Measurements from ENCODE around the gene C2orf42. TPM values are rescaled to one million over a fixed set of nuclear protein-coding genes. Genes with fewer than 3 reads are reported as not detected.
A peak's percentile ranks its signal among the peaks of the same experiment; 100 is the strongest.
"Not testable (repeated sequence)": the region's sequence is repeated elsewhere in the genome, so short reads cannot be mapped to it uniquely, and the experiment has no call there.

Gene C2orf42
- total and polyA plus RNA-seq, 10 of the 15 experiments (the other 5 are each of a cell fraction or from before 2014, with no cell fraction given): 5.5 to 19.8 (median 11.5) TPM

DNA sequence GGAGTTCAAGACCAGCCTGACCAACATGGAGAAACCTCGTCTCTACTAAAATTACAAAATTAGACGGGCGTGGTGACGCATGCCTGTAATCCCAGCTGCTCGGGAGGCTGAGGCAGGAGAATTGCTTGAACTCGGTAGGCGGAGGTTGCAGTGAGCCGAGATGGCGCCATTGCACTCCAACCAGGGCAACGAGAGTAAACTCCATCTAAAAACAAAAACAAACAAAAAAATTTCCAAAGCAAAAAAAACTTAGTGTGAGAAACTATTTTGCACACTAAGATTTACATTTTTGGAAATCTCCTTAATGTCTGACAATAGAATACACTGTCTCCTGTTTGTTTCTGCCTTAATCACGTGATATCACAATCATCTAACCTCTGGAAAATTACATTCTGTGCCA, 89.1 kb downstream of the C2orf42 start:
- H3K27me3 ChIP-seq (replicated peaks in 1 of 2; ENCODE audit: control insufficient read depth in 2 of 2, insufficient read depth in 2 of 2, low read length in 1 of 2); H3K27ac ChIP-seq (ENCODE audit: control insufficient read depth, insufficient read depth); H3K9ac ChIP-seq (ENCODE audit: control insufficient read depth, insufficient read depth, low read length); RAD21 ChIA-PET (ENCODE audit: unreplicated experiment); SMC1A ChIA-PET (ENCODE audit: uncharacterized antibody, unreplicated experiment); DNase-seq (ENCODE audit: low read depth, low spot score); ATAC-seq; H3K4me2 ChIP-seq (ENCODE audit: control insufficient read depth, insufficient read depth); FAIRE-seq; H3K79me2 ChIP-seq (ENCODE audit: control insufficient read depth, insufficient read depth, low read length); H4K20me1 ChIP-seq (ENCODE audit: control insufficient read depth, insufficient read depth); H3K4me3 ChIP-seq; H3K36me3 ChIP-seq (ENCODE audit: control insufficient read depth in 2 of 2, insufficient read depth in 2 of 2, low read length in 1 of 2); H3K9me3 ChIP-seq (replicated peaks; ENCODE audit: control insufficient read depth, insufficient read depth, low read length); BruUV-seq (replicated peaks); H2AFZ ChIP-seq (ENCODE audit: control insufficient read depth, low read depth, low read length): not testable (repeated sequence)
- H3K4me1 ChIP-seq (ENCODE audit: control insufficient read depth, insufficient read depth, low read length): peaks cover 16% of the 10 kb centered on the region
- POLR2A ChIA-PET: interaction anchor here (0.6 to 0.7 kb wide), 3 partner anchors 20 to 301 kb away, joined by 3 to 8 read pairs (median 4); no protein-coding TSS in a partner anchor
- 0 out of 2 replicates have a peak, but pooled peaks have one; percentile 41 for TF ChIP-seq RAD51 (IDR thresholded peaks at IDR 0.05)
- CTCF ChIA-PET: interaction anchor here (0.9 kb wide), 1 partner anchor 12 kb away, joined by 4 read pairs; no protein-coding TSS in a partner anchor
- WGBS (ENCODE audit: insufficient coverage, insufficient replicate concordance, low lambda C conversion rate, missing lambda C conversion rate): 96% methylated on average over 11 of the region's 11 CpGs
- in situ Hi-C loops (cut with MboI): loop anchor here (25.0 kb wide), 1 partner anchor 1714 kb away; no protein-coding TSS in a partner anchor
- intact Hi-C loops (cut with micrococcal nuclease; ENCODE audit: unreplicated experiment): loop anchor here (10.0 kb wide), 1 partner anchor 963 kb away; the partner anchor contains the start of gene NAGK

DNA sequence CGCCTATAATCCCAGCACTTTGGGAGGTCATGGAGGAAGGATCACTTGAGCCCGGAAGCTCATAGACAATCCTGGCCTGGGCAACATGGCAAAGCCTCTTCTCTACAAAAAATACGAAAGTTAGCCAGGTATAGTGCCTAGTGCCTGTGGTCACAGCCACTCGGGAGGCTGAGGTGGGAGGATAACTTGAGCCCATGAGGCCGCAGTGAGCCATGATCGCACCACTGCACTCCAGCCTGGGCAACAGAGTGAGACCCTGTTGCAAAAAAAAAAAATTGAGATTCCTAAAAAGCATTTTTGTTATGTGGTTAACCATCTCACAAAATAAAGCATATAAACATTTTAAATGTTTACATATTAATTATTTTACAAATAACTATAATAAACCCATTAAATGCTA, 89.6 kb downstream of the C2orf42 start:
- 84% methylated on average over 6 of the region's 6 CpGs for WGBS (ENCODE audit: insufficient coverage, insufficient replicate concordance, low lambda C conversion rate, missing lambda C conversion rate)
- ATAC-seq (no peak), DNase-seq (ENCODE audit: low read depth, low spot score) (no peak), FAIRE-seq (no peak)
- no peaks in the 10 kb centered on the region for H3K9me3 ChIP-seq (replicated peaks; ENCODE audit: control insufficient read depth, insufficient read depth, low read length)
- in situ Hi-C loops (cut with MboI): loop anchor here (25.0 kb wide), 1 partner anchor 1714 kb away; no protein-coding TSS in a partner anchor
- no TSS peak for BruUV-seq (replicated peaks)
- H3K9ac ChIP-seq (ENCODE audit: control insufficient read depth, insufficient read depth, low read length): no peak overlapping the region
- no peaks in the 10 kb centered on the region; the same call in 1 of the 2 replicates for H3K79me2 ChIP-seq (ENCODE audit: control insufficient read depth, insufficient read depth, low read length)
- no peaks in the 10 kb centered on the region for H4K20me1 ChIP-seq (ENCODE audit: control insufficient read depth, insufficient read depth)
- intact Hi-C loops (cut with micrococcal nuclease; ENCODE audit: unreplicated experiment): loop anchor here (10.0 kb wide), 1 partner anchor 964 kb away; the partner anchor contains the start of gene NAGK
- ChIA-PET POLR2A (interaction anchor here (0.7 to 1.1 kb wide), 2 partner anchors 21 to 25 kb away, joined by 3 read pairs; no protein-coding TSS in a partner anchor), RAD21 (ENCODE audit: unreplicated experiment) (no interaction called here), CTCF (interaction anchor here (0.9 kb wide), 1 partner anchor 11 kb away, joined by 4 read pairs; no protein-coding TSS in a partner anchor), SMC1A (ENCODE audit: uncharacterized antibody, unreplicated experiment) (interaction anchor here (0.8 to 1.1 kb wide), 5 partner anchors 9 to 32 kb away, joined by 3 to 4 read pairs (median 3); no protein-coding TSS in a partner anchor)
- TF ChIP-seq MTA3 (IDR thresholded peaks at IDR 0.05; ENCODE audit: borderline replicate concordance, low read length) (no peak), RUNX3 (IDR thresholded peaks at IDR 0.05; ENCODE audit: low read length) (no peak)
- TF ChIP-seq, protein P1, sequence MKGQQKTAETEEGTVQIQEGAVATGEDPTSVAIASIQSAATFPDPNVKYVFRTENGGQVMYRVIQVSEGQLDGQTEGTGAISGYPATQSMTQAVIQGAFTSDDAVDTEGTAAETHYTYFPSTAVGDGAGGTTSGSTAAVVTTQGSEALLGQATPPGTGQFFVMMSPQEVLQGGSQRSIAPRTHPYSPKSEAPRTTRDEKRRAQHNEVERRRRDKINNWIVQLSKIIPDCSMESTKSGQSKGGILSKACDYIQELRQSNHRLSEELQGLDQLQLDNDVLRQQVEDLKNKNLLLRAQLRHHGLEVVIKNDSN (IDR thresholded peaks at IDR 0.05; ENCODE audit: borderline replicate concordance, extremely low read length, insufficient read depth, low read depth, low read length): no peak
- H2AFZ ChIP-seq (ENCODE audit: control insufficient read depth, low read depth, low read length): no peak overlapping the region
- no peaks in the 10 kb centered on the region for H3K27me3 ChIP-seq (replicated peaks in 1 of 2; ENCODE audit: control insufficient read depth in 2 of 2, insufficient read depth in 2 of 2, low read length in 1 of 2)
- H3K4me1 ChIP-seq (ENCODE audit: control insufficient read depth, insufficient read depth, low read length): peaks cover 14% of the 10 kb centered on the region
- H3K27ac ChIP-seq (ENCODE audit: control insufficient read depth, insufficient read depth): no peak overlapping the region
- no peaks in the 10 kb centered on the region for H3K36me3 ChIP-seq (ENCODE audit: control insufficient read depth in 2 of 2, insufficient read depth in 2 of 2, low read length in 1 of 2)
- no peak overlapping the region for H3K4me3 ChIP-seq
- no peak overlapping the region for H3K4me2 ChIP-seq (ENCODE audit: control insufficient read depth, insufficient read depth)

Other genes starting within 250 kb of the C2orf42 start
- 0.11 and 0.38 TPM in 2 replicates for gene ASPRV1, start 229.4 kb downstream of the C2orf42 start, total RNA-seq (2014; rRNA removed)
- gene ASPRV1, start 229.4 kb downstream of the C2orf42 start, total RNA-seq (2014; rRNA removed; fragmentation: Illumina TruSeq; extraction: Trizol): 0.23 and 0.27 TPM in 2 replicates
- gene ASPRV1, start 229.4 kb downstream of the C2orf42 start, total RNA-seq (2021): 0.53 and 0.59 TPM in 2 replicates
- 0.97 and 1.1 TPM in 2 replicates for gene ASPRV1, start 229.4 kb downstream of the C2orf42 start, polyA plus RNA-seq (2011; rRNA removed)
- 0.29 and 0.33 TPM in 2 replicates for gene ASPRV1, start 229.4 kb downstream of the C2orf42 start, polyA plus RNA-seq (2014; fragmentation: Illumina TruSeq; extraction: Trizol)
- under 1 TPM; 0.11 to 0.16 TPM for gene ASPRV1, start 229.4 kb downstream of the C2orf42 start, polyA plus RNA-seq (2014; fragmentation: Nextera tagmentation; extraction: Ambion mirVana)
- 0.37 and 0.44 TPM in 2 replicates for gene ASPRV1, start 229.4 kb downstream of the C2orf42 start, polyA plus RNA-seq (2014; rRNA removed)
- under 1 TPM; 0.60 to 0.64 TPM for gene ASPRV1, start 229.4 kb downstream of the C2orf42 start, polyA plus RNA-seq (2016; fragmentation: Nextera tagmentation; extraction: Ambion mirVana)
- gene PCBP1, start 103.5 kb downstream of the C2orf42 start, total RNA-seq (2014; rRNA removed): 64.0 and 84.2 TPM in 2 replicates
- gene PCBP1, start 103.5 kb downstream of the C2orf42 start, total RNA-seq (2014; rRNA removed; fragmentation: Illumina TruSeq; extraction: Trizol): 45.5 and 47.3 TPM in 2 replicates
- 494 and 497 TPM in 2 replicates for gene PCBP1, start 103.5 kb downstream of the C2orf42 start, total RNA-seq (2021)
- gene PCBP1, start 103.5 kb downstream of the C2orf42 start, polyA plus RNA-seq (2011; rRNA removed): 83.5 and 121 TPM in 2 replicates
- gene PCBP1, start 103.5 kb downstream of the C2orf42 start, polyA plus RNA-seq (2014; fragmentation: Illumina TruSeq; extraction: Trizol): 304 and 338 TPM in 2 replicates
- gene PCBP1, start 103.5 kb downstream of the C2orf42 start, polyA plus RNA-seq (2014; fragmentation: Nextera tagmentation; extraction: Ambion mirVana): 10 to 100 TPM; 24.4 to 28.9 TPM
- gene PCBP1, start 103.5 kb downstream of the C2orf42 start, polyA plus RNA-seq (2014; rRNA removed): 221 and 272 TPM in 2 replicates
- 100 to 1,000 TPM; 138 to 259 TPM for gene PCBP1, start 103.5 kb downstream of the C2orf42 start, polyA plus RNA-seq (2016; fragmentation: Nextera tagmentation; extraction: Ambion mirVana)
- 60.8 and 84.2 TPM in 2 replicates for gene TIA1, start 57.6 kb upstream of the C2orf42 start, total RNA-seq (2014; rRNA removed)
- gene TIA1, start 57.6 kb upstream of the C2orf42 start, total RNA-seq (2014; rRNA removed; fragmentation: Illumina TruSeq; extraction: Trizol): 68.4 and 69.2 TPM in 2 replicates
- gene TIA1, start 57.6 kb upstream of the C2orf42 start, total RNA-seq (2021): 81.0 and 87.4 TPM in 2 replicates
- gene TIA1, start 57.6 kb upstream of the C2orf42 start, polyA plus RNA-seq (2011; rRNA removed): 155 and 223 TPM in 2 replicates
- 65.7 and 69.7 TPM in 2 replicates for gene TIA1, start 57.6 kb upstream of the C2orf42 start, polyA plus RNA-seq (2014; fragmentation: Illumina TruSeq; extraction: Trizol)
- 10 to 100 TPM; 21.5 to 23.2 TPM for gene TIA1, start 57.6 kb upstream of the C2orf42 start, polyA plus RNA-seq (2014; fragmentation: Nextera tagmentation; extraction: Ambion mirVana)
- 87.5 and 100.0 TPM in 2 replicates for gene TIA1, start 57.6 kb upstream of the C2orf42 start, polyA plus RNA-seq (2014; rRNA removed)
- gene TIA1, start 57.6 kb upstream of the C2orf42 start, polyA plus RNA-seq (2016; fragmentation: Nextera tagmentation; extraction: Ambion mirVana): 10 to 100 TPM; 62.6 to 73.6 TPM
- 4.1 and 4.4 TPM in 2 replicates for gene PCYOX1, start 67.1 kb upstream of the C2orf42 start, total RNA-seq (2014; rRNA removed)
- gene PCYOX1, start 67.1 kb upstream of the C2orf42 start, total RNA-seq (2014; rRNA removed; fragmentation: Illumina TruSeq; extraction: Trizol): 3.5 and 3.7 TPM in 2 replicates
- gene PCYOX1, start 67.1 kb upstream of the C2orf42 start, total RNA-seq (2021): 5.6 and 5.9 TPM in 2 replicates
- 5.1 and 5.5 TPM in 2 replicates for gene PCYOX1, start 67.1 kb upstream of the C2orf42 start, polyA plus RNA-seq (2011; rRNA removed)
- 5.3 TPM in 2 replicates for gene PCYOX1, start 67.1 kb upstream of the C2orf42 start, polyA plus RNA-seq (2014; fragmentation: Illumina TruSeq; extraction: Trizol)
- 1 to 10 TPM; 1.8 to 2.0 TPM for gene PCYOX1, start 67.1 kb upstream of the C2orf42 start, polyA plus RNA-seq (2014; fragmentation: Nextera tagmentation; extraction: Ambion mirVana)
- gene PCYOX1, start 67.1 kb upstream of the C2orf42 start, polyA plus RNA-seq (2014; rRNA removed): 2.8 and 3.1 TPM in 2 replicates
- gene PCYOX1, start 67.1 kb upstream of the C2orf42 start, polyA plus RNA-seq (2016; fragmentation: Nextera tagmentation; extraction: Ambion mirVana): 1 to 10 TPM; 5.7 to 5.9 TPM
- 260 and 377 TPM in 2 replicates for gene SNRPG, start 102.7 kb upstream of the C2orf42 start, total RNA-seq (2014; rRNA removed)
- gene SNRPG, start 102.7 kb upstream of the C2orf42 start, total RNA-seq (2014; rRNA removed; fragmentation: Illumina TruSeq; extraction: Trizol): 341 and 344 TPM in 2 replicates
- 292 and 308 TPM in 2 replicates for gene SNRPG, start 102.7 kb upstream of the C2orf42 start, total RNA-seq (2021)
- gene SNRPG, start 102.7 kb upstream of the C2orf42 start, polyA plus RNA-seq (2011; rRNA removed): 340 and 642 TPM in 2 replicates
- 419 and 429 TPM in 2 replicates for gene SNRPG, start 102.7 kb upstream of the C2orf42 start, polyA plus RNA-seq (2014; fragmentation: Illumina TruSeq; extraction: Trizol)
- 1,000 to 10,000 TPM; 1,365 to 1,464 TPM for gene SNRPG, start 102.7 kb upstream of the C2orf42 start, polyA plus RNA-seq (2014; fragmentation: Nextera tagmentation; extraction: Ambion mirVana)
- gene SNRPG, start 102.7 kb upstream of the C2orf42 start, polyA plus RNA-seq (2014; rRNA removed): 572 and 773 TPM in 2 replicates
- 1,000 to 10,000 TPM; 1,122 to 1,145 TPM for gene SNRPG, start 102.7 kb upstream of the C2orf42 start, polyA plus RNA-seq (2016; fragmentation: Nextera tagmentation; extraction: Ambion mirVana)
- 69.3 and 80.0 TPM in 2 replicates for gene FAM136A, start 111.0 kb upstream of the C2orf42 start, total RNA-seq (2014; rRNA removed)
- 82.2 and 91.8 TPM in 2 replicates for gene FAM136A, start 111.0 kb upstream of the C2orf42 start, total RNA-seq (2014; rRNA removed; fragmentation: Illumina TruSeq; extraction: Trizol)
- 75.9 and 81.8 TPM in 2 replicates for gene FAM136A, start 111.0 kb upstream of the C2orf42 start, total RNA-seq (2021)
- 89.7 and 108 TPM in 2 replicates for gene FAM136A, start 111.0 kb upstream of the C2orf42 start, polyA plus RNA-seq (2011; rRNA removed)
- gene FAM136A, start 111.0 kb upstream of the C2orf42 start, polyA plus RNA-seq (2014; fragmentation: Illumina TruSeq; extraction: Trizol): 109 and 125 TPM in 2 replicates
- gene FAM136A, start 111.0 kb upstream of the C2orf42 start, polyA plus RNA-seq (2014; fragmentation: Nextera tagmentation; extraction: Ambion mirVana): 100 to 1,000 TPM; 128 to 134 TPM
- gene FAM136A, start 111.0 kb upstream of the C2orf42 start, polyA plus RNA-seq (2014; rRNA removed): 93.7 and 106 TPM in 2 replicates
- gene FAM136A, start 111.0 kb upstream of the C2orf42 start, polyA plus RNA-seq (2016; fragmentation: Nextera tagmentation; extraction: Ambion mirVana): 100 to 1,000 TPM; 164 to 173 TPM